Left kidney (tissue), 2 donors: Measurements from ENCODE around the gene TP53INP2. TPM values are rescaled to one million over a fixed set of nuclear protein-coding genes. Genes with fewer than 3 reads are reported as not detected.
A peak's percentile ranks its signal among the peaks of the same experiment; 100 is the strongest.
"Not testable (repeated sequence)": the region's sequence is repeated elsewhere in the genome, so short reads cannot be mapped to it uniquely, and the experiment has no call there.

Source experiments
- DNase-seq: peaks from one replicate; pipeline ENCODE4 v3.0.0-alpha.2; 2013
- polyA plus RNA-seq: library from polyadenylated mRNA; unstranded; fragments of 120-200 nt; gene quantifications from one replicate; pipeline ENCODE4 v1.2.1, GENCODE V29; 2013; ENCODE audit not compliant: insufficient read length

Gene TP53INP2
- polyA plus RNA-seq, 1 donor = 13.9 TPM

GRCh38 chr20:34705397-34706301 is 1.5 kb downstream of the TP53INP2 start:
- no peak for DNase-seq

- DNase-seq = no peak
Measured at GRCh38 chr20:34706302-34706875, 2.2 kb downstream of the TP53INP2 start.

- no peak for DNase-seq
Measured at GRCh38 chr20:34706912-34707784, 3.0 kb downstream of the TP53INP2 start.

- DNase-seq = peak; percentile 35
Measured at GRCh38 chr20:34708621-34709043, 4.5 kb downstream of the TP53INP2 start.

- peak; percentile 77 for DNase-seq
Measured at GRCh38 chr20:34709044-34709830, 5.1 kb downstream of the TP53INP2 start.

GRCh38 chr20:34709831-34710567 is 5.9 kb downstream of the TP53INP2 start:
- peak; percentile 49 for DNase-seq

GRCh38 chr20:34710568-34710839 is 6.4 kb downstream of the TP53INP2 start:
- no peak for DNase-seq

GRCh38 chr20:34710861-34711574 is 6.9 kb downstream of the TP53INP2 start:
- DNase-seq = no peak

GRCh38 chr20:34711813-34712430 is 7.8 kb downstream of the TP53INP2 start:
- no peak for DNase-seq

- DNase-seq = no peak
Measured at GRCh38 chr20:34712525-34713192, 8.5 kb downstream of the TP53INP2 start.

- DNase-seq = no peak
Measured at GRCh38 chr20:34713194-34713943, 9.2 kb downstream of the TP53INP2 start.

GRCh38 chr20:34713944-34714515 is 9.9 kb downstream of the TP53INP2 start:
- not testable (repeated sequence) for DNase-seq

- no peak for DNase-seq
Measured at GRCh38 chr20:34715384-34715783, 11.2 kb downstream of the TP53INP2 start.

- DNase-seq = no peak
Measured at GRCh38 chr20:34716921-34717229, 12.7 kb downstream of the TP53INP2 start.

GRCh38 chr20:34717230-34718095 is 13.3 kb downstream of the TP53INP2 start:
- DNase-seq = no peak

GRCh38 chr20:34719242-34720017 is 15.3 kb downstream of the TP53INP2 start:
- DNase-seq = not testable (repeated sequence)

- DNase-seq = no peak
Measured at GRCh38 chr20:34720266-34720665, 16.1 kb downstream of the TP53INP2 start.
